HG03045 (cell line): ENCODE results near the gene GLYATL1B.
"Not testable (repeated sequence)": the region's sequence is repeated elsewhere in the genome, so short reads cannot be mapped to it uniquely, and the experiment has no call there.

Experiments used
- ATAC-seq: cut with Tn5 transposase; IDR thresholded peaks from one replicate; pipeline ENCODE4 v1.9.1; 2021; ENCODE audit warnings: mild to moderate bottlenecking, moderate library complexity; ENCODE audit not compliant: unreplicated experiment

The GLYATL1B gene

DNA sequence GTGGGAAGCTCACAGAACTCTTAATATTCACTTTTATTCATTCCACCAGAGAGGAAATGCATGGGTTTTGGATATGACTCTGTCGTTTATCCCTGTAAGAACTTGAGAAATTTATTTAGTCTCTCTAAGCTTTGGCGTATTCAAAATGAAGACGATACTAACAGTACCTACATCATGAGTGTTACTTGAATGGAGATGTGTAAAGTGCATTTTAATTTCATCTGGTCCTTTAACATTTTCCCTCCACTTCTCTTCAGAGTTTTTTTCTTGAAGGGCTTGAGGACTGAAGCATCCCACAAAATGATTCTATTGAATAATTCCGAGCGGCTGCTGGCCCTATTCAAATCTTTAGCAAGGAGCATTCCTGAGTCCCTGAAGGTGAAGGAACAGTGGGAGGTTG, at the start of gene GLYATL1B:
GLYATL1B (plus strand) TSS at position 301 of the 400 bp plus-strand sequence; CDS start at position 301, 0 bp downstream.
- not testable (repeated sequence) for ATAC-seq

GRCh38 chr11:59036542-59036941, 49.6 kb upstream of the GLYATL1B start:
- not testable (repeated sequence) for ATAC-seq

DNA sequence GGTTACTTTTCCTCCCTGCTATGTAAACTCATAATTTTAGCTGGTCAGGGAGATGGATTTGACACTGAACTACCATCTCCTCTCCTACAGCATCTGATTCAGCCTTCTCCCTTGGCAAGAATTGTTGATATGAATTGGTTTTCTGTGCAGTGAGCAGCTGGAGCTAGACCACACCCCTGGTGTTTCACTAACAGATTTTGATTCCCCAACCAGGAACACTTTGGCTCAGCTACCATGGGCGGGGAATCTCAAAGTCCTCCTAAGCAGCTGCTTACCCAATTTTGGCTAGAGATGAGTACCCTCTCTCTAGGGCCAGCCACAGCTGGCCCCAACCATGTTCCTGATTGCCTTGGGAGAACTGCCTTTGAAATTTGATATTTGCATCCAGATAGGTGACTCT, 48.7 kb upstream of the GLYATL1B start:
- ATAC-seq = not testable (repeated sequence)

DNA sequence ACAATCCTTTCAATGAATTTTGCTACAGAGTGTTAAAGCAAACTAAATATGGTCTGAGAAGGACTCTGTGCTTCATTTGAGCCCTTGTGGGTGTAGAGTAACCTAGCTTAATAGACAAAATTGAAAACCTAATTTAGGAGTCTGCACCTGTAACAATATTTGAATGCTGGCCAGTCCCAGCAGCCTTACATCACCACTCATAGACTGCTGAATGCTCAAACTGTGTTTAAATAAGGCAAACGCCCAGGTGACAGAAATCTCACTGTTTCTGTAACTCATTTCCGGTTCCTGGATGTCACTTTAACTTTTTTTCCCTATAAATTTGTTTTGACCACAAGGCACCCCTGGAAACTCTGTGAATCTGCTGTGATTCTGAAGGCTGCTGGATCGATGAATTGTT, 45.5 kb upstream of the GLYATL1B start:
- no peak for ATAC-seq

DNA sequence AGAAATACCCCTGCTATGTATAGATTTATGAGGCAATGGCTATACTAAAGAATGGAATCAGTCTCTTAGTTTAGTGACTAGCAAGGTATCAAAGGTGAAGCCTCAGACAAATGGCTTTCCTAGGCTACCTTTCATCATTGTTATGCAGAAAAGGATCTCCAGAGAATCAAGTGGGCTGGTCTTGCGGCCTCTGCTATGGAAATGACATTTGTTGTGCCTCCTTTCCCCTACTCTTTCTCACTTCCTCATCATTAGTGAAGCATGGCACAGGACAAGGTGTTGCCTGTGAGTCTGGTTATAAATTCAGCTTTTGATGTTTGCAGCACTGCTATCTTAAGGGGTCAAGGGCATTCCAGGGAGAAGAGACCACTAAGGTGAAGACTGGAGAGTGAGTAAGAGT, 34.7 kb upstream of the GLYATL1B start:
- peak; percentile 74 for ATAC-seq

DNA sequence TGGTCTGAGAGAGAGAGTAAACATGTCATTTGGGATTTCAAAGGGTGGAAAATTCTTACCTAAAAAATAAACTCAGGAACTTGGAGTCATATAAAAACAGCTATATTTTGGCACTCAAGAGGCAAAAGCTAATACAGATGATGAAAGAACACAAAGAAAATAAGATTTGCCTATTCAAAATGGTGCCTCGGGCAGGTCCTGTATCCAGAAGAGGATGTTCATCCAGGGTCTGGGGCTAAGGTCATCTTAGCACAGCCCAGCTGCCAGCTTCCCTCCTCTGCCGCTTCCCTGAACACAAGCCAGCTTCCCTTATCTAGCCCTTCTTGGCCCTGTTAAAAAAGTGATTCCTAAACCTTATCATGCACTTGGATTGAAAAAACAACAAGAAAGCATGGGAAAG, 33.8 kb upstream of the GLYATL1B start:
- ATAC-seq = not testable (repeated sequence)

DNA sequence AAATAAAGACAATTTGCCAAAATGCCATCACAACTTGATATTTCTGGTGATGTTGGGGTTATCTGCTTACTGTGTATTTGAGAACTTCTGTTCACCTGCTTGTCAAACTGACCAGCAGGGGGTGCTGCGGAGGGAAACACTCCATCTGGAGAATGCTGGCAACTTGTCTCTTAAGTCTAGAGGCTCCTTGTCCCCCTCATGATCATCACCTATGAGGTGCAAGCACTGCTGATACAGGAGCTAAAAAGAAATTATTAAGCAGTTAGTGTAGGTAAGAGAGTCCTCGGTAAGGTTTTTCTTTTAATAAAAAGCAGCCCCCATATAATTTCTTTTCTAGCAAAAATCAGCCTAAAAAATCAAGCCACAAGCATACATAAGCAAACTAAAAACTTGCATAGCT, 32.7 kb upstream of the GLYATL1B start:
- ATAC-seq = peak; percentile 57

- peak; percentile 95 for ATAC-seq
Observed at GRCh38 chr11:59058120-59059033, 27.7 kb upstream of the GLYATL1B start.

GRCh38 chr11:59060096-59060495, 26.0 kb upstream of the GLYATL1B start:
- ATAC-seq = not testable (repeated sequence)

- no peak for ATAC-seq
Observed at GRCh38 chr11:59062602-59063529, 23.2 kb upstream of the GLYATL1B start.

DNA sequence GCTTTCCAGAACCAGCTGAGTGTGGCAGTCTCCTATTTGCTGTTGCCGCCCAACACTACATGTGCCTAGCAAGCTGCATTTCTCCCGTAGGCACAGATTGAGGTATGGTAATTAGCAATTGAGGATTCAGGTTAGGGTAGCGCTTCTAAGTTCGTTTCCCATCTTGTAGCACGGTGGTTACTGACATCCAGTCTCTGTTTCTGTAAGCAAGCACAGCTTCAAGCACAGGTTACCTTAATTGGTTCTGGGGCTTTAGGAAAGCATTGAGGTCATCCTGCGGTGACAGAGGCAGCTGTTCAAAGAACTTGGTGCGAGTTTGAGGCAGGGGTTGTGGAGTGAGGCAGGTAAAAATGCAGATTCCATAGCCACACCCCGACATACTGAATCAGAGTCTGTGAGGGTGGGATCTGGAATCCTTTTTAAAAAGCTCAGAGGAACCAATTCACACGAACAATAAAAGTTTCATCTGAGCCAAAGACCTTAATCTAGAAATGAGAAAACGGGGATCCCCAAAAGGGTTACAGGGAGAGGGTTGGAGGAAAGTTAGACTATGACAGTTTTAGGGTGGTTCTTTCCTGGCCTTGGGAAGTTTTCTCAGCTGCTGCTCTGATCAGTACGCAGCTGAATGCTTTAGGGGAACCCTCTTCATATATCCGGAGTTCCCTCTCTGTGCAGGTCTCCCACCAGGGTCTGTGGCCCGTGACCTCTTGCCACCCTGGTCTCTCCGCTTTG, 21.9 kb upstream of the GLYATL1B start:
- not testable (repeated sequence) for ATAC-seq

DNA sequence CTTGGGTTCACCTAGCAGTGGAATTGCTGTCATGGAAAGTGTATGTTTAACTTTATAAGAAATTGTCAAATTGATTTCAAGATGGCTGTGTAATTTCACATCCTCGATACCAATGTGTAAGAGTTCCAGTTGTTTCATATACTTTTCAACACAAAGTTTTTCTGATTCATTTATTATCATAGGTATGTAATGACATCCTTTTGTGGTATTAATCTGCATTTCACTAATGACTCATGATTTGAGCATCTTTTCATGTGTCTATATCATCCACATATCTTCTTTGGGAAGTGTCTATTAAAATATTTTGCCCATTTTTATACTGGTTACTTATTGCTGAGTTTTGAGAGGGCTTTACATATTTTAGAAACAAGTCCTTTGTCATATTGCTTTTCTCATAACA, 17.0 kb upstream of the GLYATL1B start:
- ATAC-seq = no peak

- ATAC-seq = peak; percentile 75
Observed at GRCh38 chr11:59076876-59077571, 9.1 kb upstream of the GLYATL1B start.

DNA sequence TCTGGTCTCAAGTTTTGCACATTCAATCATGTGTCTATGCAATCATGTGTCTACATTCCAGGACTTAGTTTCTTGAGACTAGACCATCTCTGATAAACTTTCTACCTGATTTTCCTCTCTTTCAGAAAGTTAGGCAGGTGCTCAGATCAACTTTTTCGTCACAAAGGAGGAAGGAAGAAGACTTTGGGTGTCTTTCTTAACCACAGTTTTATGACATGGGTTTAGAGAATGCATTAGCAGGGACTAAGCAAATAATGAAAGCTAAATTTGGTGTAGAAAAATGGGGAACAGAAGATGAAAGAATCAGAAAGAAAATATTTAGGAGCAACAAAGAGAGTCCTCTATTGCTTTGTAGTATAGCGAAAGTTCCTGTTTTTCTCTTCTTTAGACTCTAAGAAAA, 7.7 kb upstream of the GLYATL1B start:
- ATAC-seq = no peak

DNA sequence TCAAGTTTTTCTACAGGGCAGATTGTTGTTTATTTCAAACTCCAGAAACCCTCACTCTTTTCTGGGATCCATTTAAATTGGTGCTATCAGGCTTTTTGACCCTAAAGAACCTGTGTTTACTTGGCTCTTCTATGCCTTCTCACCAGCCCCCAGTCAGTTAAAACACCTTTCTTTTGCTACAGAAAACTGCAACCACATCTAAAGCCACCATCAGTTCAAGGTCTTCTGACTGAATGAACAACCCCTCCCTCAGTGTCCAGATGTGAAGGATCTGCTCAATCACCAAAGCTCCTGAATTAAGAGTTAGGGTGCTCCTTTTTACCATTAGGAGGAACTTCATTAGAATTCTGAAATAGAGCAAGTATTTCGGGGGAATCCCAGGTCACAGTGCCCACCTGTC, 7.0 kb upstream of the GLYATL1B start:
- ATAC-seq = no peak

DNA sequence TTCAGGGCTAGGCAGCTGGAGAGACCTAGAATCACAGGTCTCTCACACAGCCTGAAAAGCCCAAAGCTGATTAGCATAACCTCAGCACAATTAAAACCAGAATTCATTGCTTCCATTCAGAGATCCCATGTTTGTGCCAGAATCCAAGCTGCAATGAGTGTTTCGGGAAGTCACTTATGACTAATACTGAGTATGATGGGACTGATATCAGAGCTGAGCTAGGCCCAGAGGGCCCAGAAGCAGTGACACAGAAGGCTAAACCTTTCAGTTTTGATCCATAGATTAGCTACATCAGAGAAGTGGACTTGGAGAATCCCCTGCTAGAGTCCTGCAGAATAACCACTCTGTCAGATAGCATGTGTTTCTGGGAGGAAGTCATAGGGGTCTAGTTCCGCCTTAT, 5.7 kb upstream of the GLYATL1B start:
- not testable (repeated sequence) for ATAC-seq

GRCh38 chr11:59081430-59082020, 4.6 kb upstream of the GLYATL1B start:
- ATAC-seq = not testable (repeated sequence)

DNA sequence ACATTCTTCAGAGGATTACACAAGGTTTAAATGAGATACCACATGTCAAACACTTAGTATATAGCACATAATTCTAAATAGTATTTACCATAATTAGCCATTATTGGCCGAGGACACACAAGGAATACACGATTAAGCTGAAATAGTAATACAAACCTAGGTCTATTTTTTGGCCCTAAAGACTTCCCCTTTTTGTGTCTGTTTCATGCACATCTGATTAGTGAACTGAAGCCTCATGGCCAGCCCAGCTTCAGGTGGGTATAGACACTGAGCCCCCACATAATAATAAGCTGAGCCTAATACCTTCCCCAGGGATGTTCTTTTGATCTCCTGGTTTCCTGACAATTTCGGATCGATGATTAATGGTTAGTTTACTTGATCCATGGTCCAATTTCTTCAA, 2.1 kb downstream of the GLYATL1B start:
- ATAC-seq = no peak

- ATAC-seq = not testable (repeated sequence)
Observed at GRCh38 chr11:59093576-59093975, 7.5 kb downstream of the GLYATL1B start.

DNA sequence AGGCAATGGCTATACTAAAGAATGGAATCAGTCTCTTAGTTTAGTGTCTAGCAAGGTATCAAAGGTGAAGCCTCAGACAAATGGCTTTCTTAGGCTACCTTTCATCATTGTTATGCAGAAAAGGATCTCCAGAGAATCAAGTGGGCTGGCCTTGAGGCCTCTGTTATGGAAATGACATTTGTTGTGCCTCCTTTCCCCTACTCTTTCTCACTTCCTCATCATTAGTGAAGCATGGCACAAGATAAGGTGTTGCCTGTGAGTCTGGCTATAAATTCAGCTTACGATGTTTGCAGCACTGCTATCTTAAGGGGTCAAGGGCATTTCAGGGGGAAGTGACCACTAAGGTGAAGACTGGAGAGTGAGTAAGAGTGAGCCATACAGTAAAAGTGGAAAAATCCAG, 9.1 kb downstream of the GLYATL1B start:
- peak; percentile 50 for ATAC-seq
